ENCODE measurements around the gene CENPX.

The CENPX gene

GRCh38 chr17:82012640-82013295, 9.9 kb downstream of the CENPX start:
- no peak for DNase-seq

GRCh38 chr17:82012261-82012639, 10.4 kb downstream of the CENPX start:
- DNase-seq = no peak

- DNase-seq = no peak
Observed at GRCh38 chr17:82011617-82012187, 11.0 kb downstream of the CENPX start.

GRCh38 chr17:82010575-82011525, 11.8 kb downstream of the CENPX start:
- no peak for DNase-seq

GRCh38 chr17:82009413-82009812, 13.3 kb downstream of the CENPX start:
- no peak for DNase-seq

GRCh38 chr17:82008941-82009405, 13.7 kb downstream of the CENPX start:
- DNase-seq = peak in 3 of 51 donors; percentile 14 to 23 (median 18)

GRCh38 chr17:82008258-82008940, 14.3 kb downstream of the CENPX start:
- no peak for DNase-seq

- peak in 6 of 51 donors; percentile 15 to 28 (median 24) for DNase-seq
Observed at GRCh38 chr17:82007495-82008257, 15.0 kb downstream of the CENPX start.

- no peak for DNase-seq
Observed at GRCh38 chr17:82007228-82007494, 15.5 kb downstream of the CENPX start.

- peak in 29 of 51 donors; percentile 16 to 69 (median 45) for DNase-seq
Observed at GRCh38 chr17:82006468-82007227, 16.0 kb downstream of the CENPX start.

GRCh38 chr17:82005701-82006348, 16.9 kb downstream of the CENPX start:
- no peak for DNase-seq

- no peak for DNase-seq
Observed at GRCh38 chr17:82004517-82005455, 17.9 kb downstream of the CENPX start.

- DNase-seq = peak in 4 of 51 donors; percentile 15 to 53 (median 21)
Observed at GRCh38 chr17:82003411-82004381, 19.0 kb downstream of the CENPX start.

GRCh38 chr17:82001571-82002056, 21.1 kb downstream of the CENPX start:
- DNase-seq = no peak

- DNase-seq = no peak
Observed at GRCh38 chr17:82000803-82001570, 21.7 kb downstream of the CENPX start.
